BLaER1 (cell line): ENCODE results near the gene PRR15.

ENCODE experiments used
- H3K27ac ChIP-seq: shearing (Covaris generic); formaldehyde crosslinking; 2 replicates; pipeline ENCODE4 v1.8.1; 2022
- H3K27me3 ChIP-seq: shearing (Covaris generic); formaldehyde crosslinking; 2 replicates; pipeline ENCODE4 v1.8.1; 2022
- H3K36me3 ChIP-seq: shearing (Covaris generic); formaldehyde crosslinking; 2 replicates; pipeline ENCODE4 v1.8.1; 2022
- H3K4me1 ChIP-seq: shearing (Covaris generic); formaldehyde crosslinking; 2 replicates; pipeline ENCODE4 v1.8.1; 2022
- H3K4me2 ChIP-seq: shearing (Covaris generic); formaldehyde crosslinking; 2 replicates; pipeline ENCODE4 v1.8.1; 2022
- H3K4me3 ChIP-seq: shearing (Covaris generic); formaldehyde crosslinking; 2 replicates; pipeline ENCODE4 v1.8.1; 2022
- H3K9ac ChIP-seq: shearing (Covaris generic); formaldehyde crosslinking; 2 replicates; pipeline ENCODE4 v1.8.1; 2022
- H3K9me3 ChIP-seq: shearing (Covaris generic); formaldehyde crosslinking; 2 replicates; pipeline ENCODE4 v1.8.1; 2022
- H4K20me1 ChIP-seq: shearing (Covaris generic); formaldehyde crosslinking; 2 replicates; pipeline ENCODE4 v1.8.1; 2022
- Cebpa-rat ChIP-seq: shearing (Covaris generic); IDR thresholded peaks from 2 replicates; pipeline ENCODE4 v1.8.1; 2022

Gene PRR15

DNA sequence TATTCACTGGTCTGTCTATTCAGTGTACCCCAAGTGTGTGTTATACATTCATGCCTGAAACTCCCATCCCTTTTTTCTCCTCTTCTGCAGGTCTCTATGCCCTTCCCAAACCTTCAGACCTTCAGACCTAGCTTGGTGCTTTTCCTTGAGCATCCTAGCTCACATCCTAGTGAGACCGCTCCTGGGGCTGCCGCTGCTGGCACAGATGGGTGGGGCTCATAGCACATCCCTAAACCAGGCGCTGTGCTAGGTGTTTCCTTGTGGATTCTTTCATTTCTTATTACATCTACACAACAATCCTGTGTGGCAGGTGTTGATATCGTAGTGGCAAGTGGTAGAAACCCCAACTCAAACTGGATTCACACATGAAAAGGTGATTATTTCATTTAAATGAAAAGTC is 43.2 kb downstream of the PRR15 start:
- Histone ChIP-seq H3K4me3 (no peak overlapping the region), H3K27ac (no peak overlapping the region), H3K36me3 (no peaks in the 10 kb centered on the region), H3K4me1 (no peaks in the 10 kb centered on the region), H3K9me3 (no peaks in the 10 kb centered on the region), H4K20me1 (no peaks in the 10 kb centered on the region), H3K9ac (no peak overlapping the region), H3K4me2 (no peak overlapping the region), H3K27me3 (no peaks in the 10 kb centered on the region)
- no peak for TF ChIP-seq Cebpa-rat

DNA sequence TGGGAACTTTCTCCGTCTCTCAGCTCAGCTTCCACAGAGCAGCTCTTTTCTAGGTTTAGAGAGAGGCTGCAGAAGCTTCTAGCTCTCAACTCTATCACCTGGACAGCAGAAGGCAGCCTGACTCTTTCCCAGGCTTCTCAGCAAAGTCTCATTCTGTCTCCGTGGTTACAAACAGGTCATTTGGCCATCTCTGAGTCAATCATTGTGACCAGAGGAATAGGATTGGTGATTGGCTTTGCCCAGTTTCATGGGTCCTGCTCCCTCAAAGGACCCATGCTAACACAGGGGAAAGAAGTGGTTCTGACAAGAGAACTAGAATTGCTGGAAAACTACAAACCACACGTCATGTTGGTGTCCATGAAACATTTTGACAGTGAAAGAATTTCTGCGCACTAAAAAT is 43.6 kb downstream of the PRR15 start:
- Histone ChIP-seq H4K20me1 (no peaks in the 10 kb centered on the region), H3K9ac (no peak overlapping the region), H3K4me3 (no peak overlapping the region), H3K9me3 (peaks cover 4% of the 10 kb centered on the region), H3K27ac (no peak overlapping the region), H3K36me3 (no peaks in the 10 kb centered on the region), H3K4me1 (no peaks in the 10 kb centered on the region), H3K4me2 (no peak overlapping the region), H3K27me3 (no peaks in the 10 kb centered on the region)
- no peak for TF ChIP-seq Cebpa-rat

DNA sequence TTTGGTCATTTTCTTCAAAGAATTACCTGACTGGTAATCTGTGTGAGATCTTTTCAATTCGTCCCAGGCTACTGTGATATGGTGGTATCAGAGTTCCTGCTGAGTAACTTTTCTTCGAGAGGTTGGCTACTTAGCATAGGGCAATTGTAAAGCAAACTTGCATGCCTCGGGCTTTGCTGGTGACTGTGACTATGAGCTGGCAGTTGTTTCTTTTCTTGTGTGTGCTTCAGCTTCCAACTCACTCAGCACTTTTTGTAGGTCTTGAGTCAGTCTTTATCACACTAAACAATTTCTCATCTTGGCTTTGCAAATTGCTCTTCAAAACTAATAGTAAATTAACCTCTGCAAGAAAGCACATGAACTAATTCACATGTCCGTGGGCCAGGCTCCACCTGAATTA is 44.3 kb downstream of the PRR15 start:
- Histone ChIP-seq H3K4me3 (no peak overlapping the region), H3K27ac (no peak overlapping the region), H3K36me3 (no peaks in the 10 kb centered on the region), H3K9me3 (peaks cover 7% of the 10 kb centered on the region), H3K9ac (no peak overlapping the region), H3K27me3 (no peaks in the 10 kb centered on the region), H4K20me1 (no peaks in the 10 kb centered on the region), H3K4me1 (no peaks in the 10 kb centered on the region), H3K4me2 (no peak overlapping the region)
- TF ChIP-seq Cebpa-rat: no peak

DNA sequence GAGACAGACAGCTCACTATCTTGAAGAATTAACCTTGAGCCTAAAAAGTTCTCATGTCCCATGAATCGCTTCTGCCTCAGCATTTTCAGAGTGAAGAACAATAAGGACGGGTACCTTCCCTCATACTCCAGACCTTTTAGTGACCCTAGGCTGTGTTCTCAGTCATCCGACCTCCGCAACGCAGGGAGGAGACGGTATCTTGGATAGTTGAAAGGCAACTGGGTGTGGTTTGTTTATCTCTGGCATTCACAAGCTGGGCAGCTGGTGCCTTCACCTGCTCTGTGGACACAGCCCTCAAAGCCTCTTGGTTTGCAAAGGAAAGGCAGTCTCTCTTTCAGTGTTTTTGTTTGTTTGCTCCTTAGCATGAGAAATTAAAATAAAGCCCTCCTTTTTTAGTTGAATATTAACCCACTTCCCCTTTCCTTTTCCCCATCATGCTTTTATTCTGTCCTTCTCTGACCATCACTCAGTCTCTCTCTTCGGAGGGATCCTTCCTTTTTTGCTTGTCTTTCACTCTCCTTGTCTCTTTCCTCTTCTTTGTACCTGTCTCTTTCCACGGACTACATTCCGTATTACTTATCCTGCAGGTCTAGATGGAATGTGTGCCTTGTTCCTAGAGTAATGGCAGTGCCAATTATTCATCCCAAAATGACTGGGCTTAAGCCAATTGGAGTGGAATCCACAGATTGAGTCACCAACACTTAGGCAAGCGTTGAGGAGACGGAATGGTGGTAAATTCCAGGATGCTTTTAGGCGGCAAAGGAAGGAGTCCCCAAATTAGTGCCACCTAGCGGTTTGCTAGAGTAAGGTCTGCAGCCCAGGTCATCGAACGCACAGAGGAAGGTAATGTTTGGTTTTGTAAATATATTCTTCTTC is 45.8 kb downstream of the PRR15 start:
- Histone ChIP-seq H3K9ac (no peak overlapping the region), H3K4me3 (no peak overlapping the region), H3K4me1 (no peaks in the 10 kb centered on the region), H3K27ac (no peak overlapping the region), H3K9me3 (peaks cover 7% of the 10 kb centered on the region), H3K27me3 (no peaks in the 10 kb centered on the region), H3K4me2 (no peak overlapping the region), H4K20me1 (no peaks in the 10 kb centered on the region), H3K36me3 (no peaks in the 10 kb centered on the region)
- no peak for TF ChIP-seq Cebpa-rat

DNA sequence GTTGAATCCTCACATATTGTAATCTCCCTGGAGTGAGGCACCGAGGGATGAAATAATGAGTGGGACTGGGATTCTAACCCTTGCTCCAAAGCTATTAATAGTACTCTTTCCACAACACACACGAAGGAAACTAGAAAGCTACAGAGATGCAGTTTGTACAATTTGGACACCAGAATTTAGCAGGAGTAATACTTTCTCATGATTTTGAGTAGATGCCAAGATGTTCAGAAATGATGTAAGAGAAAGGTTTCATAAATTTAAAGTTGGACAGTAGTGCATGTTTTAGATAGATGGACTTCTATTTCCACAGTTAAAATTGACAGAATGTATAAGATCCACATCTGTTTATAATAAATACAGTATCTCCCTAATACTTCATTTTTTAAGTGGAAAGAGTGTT is 46.5 kb downstream of the PRR15 start:
- no peak overlapping the region for H3K9ac ChIP-seq
- no peak overlapping the region for H3K4me3 ChIP-seq
- H3K9me3 ChIP-seq: peaks cover 7% of the 10 kb centered on the region
- no peaks in the 10 kb centered on the region for H4K20me1 ChIP-seq
- no peak for TF ChIP-seq Cebpa-rat
- H3K36me3 ChIP-seq: no peaks in the 10 kb centered on the region
- no peak overlapping the region for H3K4me2 ChIP-seq
- no peak overlapping the region for H3K27ac ChIP-seq
- H3K27me3 ChIP-seq: no peaks in the 10 kb centered on the region
- H3K4me1 ChIP-seq: no peaks in the 10 kb centered on the region

DNA sequence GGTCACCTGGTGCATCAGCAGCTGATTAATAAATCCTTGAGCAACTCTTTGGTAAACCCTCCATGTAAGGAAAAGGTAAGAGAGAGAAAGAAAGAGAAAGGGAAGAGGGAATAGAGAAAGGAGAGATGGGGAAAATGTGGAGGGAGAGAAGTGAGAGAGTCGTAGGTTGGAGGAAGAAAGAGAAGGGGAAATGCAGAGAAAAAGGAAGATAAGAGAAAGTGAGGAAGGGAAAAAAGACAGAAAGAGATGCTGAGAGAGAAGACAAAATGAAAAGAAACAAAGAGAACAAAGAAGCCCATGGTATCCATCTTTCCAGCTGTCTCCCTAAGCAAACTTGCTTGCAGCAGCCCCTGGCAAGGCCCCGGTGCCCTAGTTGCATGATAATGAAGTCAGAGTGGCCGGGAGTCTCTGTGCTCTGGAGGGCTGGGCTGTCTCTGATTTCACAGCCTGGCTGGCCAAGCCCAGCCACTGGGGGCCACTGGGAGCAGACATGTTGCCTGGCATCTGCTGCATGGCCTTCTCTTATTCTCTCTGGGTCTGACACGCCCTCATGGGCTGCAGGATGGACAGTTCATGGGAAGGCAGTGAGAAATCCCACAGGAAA is 48.4 kb downstream of the PRR15 start:
- Histone ChIP-seq H3K4me3 (no peak overlapping the region), H3K27ac (no peak overlapping the region), H3K4me2 (no peak overlapping the region), H3K27me3 (no peaks in the 10 kb centered on the region), H4K20me1 (no peaks in the 10 kb centered on the region), H3K9me3 (peaks cover 7% of the 10 kb centered on the region), H3K4me1 (no peaks in the 10 kb centered on the region), H3K36me3 (no peaks in the 10 kb centered on the region), H3K9ac (no peak overlapping the region)
- no peak for TF ChIP-seq Cebpa-rat

DNA sequence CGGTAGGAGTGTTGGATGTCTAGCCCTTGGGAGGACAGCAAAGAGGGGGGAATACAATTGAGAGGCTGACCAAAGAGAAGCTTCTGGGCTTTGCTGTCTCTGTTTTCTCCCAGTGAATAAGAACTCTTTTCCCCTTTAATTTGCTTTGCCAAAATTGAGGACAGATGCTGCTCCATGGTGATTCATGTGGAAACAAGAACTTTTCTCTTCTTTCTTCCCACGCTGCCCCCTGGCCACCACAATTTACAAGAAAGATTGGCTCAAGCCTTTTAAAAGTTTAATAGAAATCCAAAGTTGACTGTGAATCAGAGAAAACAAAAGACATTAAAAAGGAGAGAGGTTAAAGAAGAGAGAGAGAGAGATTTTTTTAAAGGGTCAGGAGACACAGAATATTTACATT is 49.0 kb downstream of the PRR15 start:
- no peak overlapping the region for H3K4me3 ChIP-seq
- H3K27me3 ChIP-seq: no peaks in the 10 kb centered on the region
- no peak overlapping the region for H3K9ac ChIP-seq
- H3K4me2 ChIP-seq: no peak overlapping the region
- H3K9me3 ChIP-seq: peaks cover 7% of the 10 kb centered on the region
- no peak overlapping the region for H3K27ac ChIP-seq
- TF ChIP-seq Cebpa-rat: no peak
- H4K20me1 ChIP-seq: no peaks in the 10 kb centered on the region
- no peaks in the 10 kb centered on the region for H3K36me3 ChIP-seq
- H3K4me1 ChIP-seq: no peaks in the 10 kb centered on the region

DNA sequence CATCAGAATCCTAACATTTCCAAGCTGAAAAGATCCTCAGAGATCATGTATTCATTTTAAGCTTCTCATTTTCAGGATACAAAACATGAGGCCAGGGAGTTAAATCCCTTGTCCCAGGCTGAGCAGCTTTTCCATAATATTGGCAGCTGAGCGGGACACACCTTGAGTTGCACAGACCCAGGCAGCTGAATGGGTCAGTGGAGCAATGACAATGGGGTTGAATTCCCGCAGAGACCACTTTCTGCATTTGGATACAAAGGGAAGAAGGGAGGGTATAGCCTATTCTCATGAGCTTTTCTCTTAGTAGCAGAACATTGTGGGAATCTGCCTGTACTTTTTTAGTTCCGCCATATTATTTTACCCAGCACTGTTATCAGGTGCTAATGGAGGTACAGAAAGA is 49.5 kb downstream of the PRR15 start:
- Histone ChIP-seq H3K9me3 (peaks cover 7% of the 10 kb centered on the region), H3K36me3 (no peaks in the 10 kb centered on the region), H3K4me1 (no peaks in the 10 kb centered on the region), H4K20me1 (no peaks in the 10 kb centered on the region), H3K4me3 (no peak overlapping the region), H3K27ac (no peak overlapping the region), H3K4me2 (no peak overlapping the region), H3K9ac (no peak overlapping the region), H3K27me3 (no peaks in the 10 kb centered on the region)
- TF ChIP-seq Cebpa-rat: no peak

DNA sequence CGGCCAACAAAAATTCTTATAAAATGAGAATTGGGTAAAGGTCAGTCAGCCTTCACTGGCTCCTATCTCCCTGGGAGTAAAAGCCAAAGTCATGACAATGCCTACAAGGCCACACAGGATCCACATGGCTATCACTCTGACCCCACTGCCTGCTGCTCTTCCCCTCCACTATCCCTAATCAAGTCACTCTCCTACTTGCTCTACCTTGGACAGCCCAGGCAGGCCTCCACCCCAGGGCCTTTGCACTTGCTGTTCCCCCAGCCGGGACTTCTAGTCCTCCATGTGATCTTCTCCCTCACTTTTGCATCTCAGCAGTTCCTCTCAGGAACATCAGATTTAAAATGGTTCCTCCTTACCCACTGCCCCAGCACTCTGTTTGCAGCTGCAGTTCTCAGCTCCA is 50.6 kb downstream of the PRR15 start:
- Histone ChIP-seq H3K36me3 (no peaks in the 10 kb centered on the region), H3K4me2 (no peak overlapping the region), H3K9me3 (peaks cover 7% of the 10 kb centered on the region), H3K27ac (no peak overlapping the region), H3K9ac (no peak overlapping the region), H3K4me1 (no peaks in the 10 kb centered on the region), H3K27me3 (no peaks in the 10 kb centered on the region), H4K20me1 (no peaks in the 10 kb centered on the region), H3K4me3 (no peak overlapping the region)
- TF ChIP-seq Cebpa-rat: no peak
